ENCODE results near the gene AGAP3.

AGAP3 gene

GRCh38 chr7:151122796-151123157 is 36.5 kb downstream of the AGAP3 start:
- no peak for TF ChIP-seq TAF1 (IDR thresholded peaks at IDR 0.05; ENCODE audit: borderline replicate concordance, insufficient read depth, low read length)

GRCh38 chr7:151123158-151123821 is 37.0 kb downstream of the AGAP3 start:
- TF ChIP-seq REST (IDR thresholded peaks at IDR 0.05; ENCODE audit: insufficient read depth in 1 of 2, low read depth in 2 of 2, low read length in 2 of 2) (no peak), SIN3A (IDR thresholded peaks at IDR 0.05; ENCODE audit: borderline replicate concordance, insufficient read depth, low read length) (no peak), FOXP2 (optimal IDR thresholded peaks at IDR 0.05; ENCODE audit: borderline replicate concordance, extremely low read depth, extremely low read length, insufficient read depth) (no peak), POLR2AphosphoS5 (IDR thresholded peaks at IDR 0.05; ENCODE audit: low read depth, low read length) (no peak), TAF1 (IDR thresholded peaks at IDR 0.05; ENCODE audit: borderline replicate concordance, insufficient read depth, low read length) (no peak)

- no peak for TF ChIP-seq REST (IDR thresholded peaks at IDR 0.05; ENCODE audit: insufficient read depth in 1 of 2, low read depth in 2 of 2, low read length in 2 of 2)
- TF ChIP-seq TAF1 (IDR thresholded peaks at IDR 0.05; ENCODE audit: borderline replicate concordance, insufficient read depth, low read length) = no peak
- TF ChIP-seq POLR2AphosphoS5 (IDR thresholded peaks at IDR 0.05; ENCODE audit: low read depth, low read length) = no peak
- TF ChIP-seq FOXP2 (optimal IDR thresholded peaks at IDR 0.05; ENCODE audit: borderline replicate concordance, extremely low read depth, extremely low read length, insufficient read depth) = no peak
- TF ChIP-seq SIN3A (IDR thresholded peaks at IDR 0.05; ENCODE audit: borderline replicate concordance, insufficient read depth, low read length) = no peak
Measured at GRCh38 chr7:151123822-151124464, 37.7 kb downstream of the AGAP3 start.

GRCh38 chr7:151124481-151124880 is 38.2 kb downstream of the AGAP3 start:
- no peak for TF ChIP-seq FOXP2 (optimal IDR thresholded peaks at IDR 0.05; ENCODE audit: borderline replicate concordance, extremely low read depth, extremely low read length, insufficient read depth)
- TF ChIP-seq REST (IDR thresholded peaks at IDR 0.05; ENCODE audit: insufficient read depth in 1 of 2, low read depth in 2 of 2, low read length in 2 of 2) = no peak
- no peak for TF ChIP-seq SIN3A (IDR thresholded peaks at IDR 0.05; ENCODE audit: borderline replicate concordance, insufficient read depth, low read length)
- no peak for TF ChIP-seq POLR2AphosphoS5 (IDR thresholded peaks at IDR 0.05; ENCODE audit: low read depth, low read length)
- TF ChIP-seq TAF1 (IDR thresholded peaks at IDR 0.05; ENCODE audit: borderline replicate concordance, insufficient read depth, low read length) = no peak

GRCh38 chr7:151124899-151125399 is 38.7 kb downstream of the AGAP3 start:
- TF ChIP-seq SIN3A (IDR thresholded peaks at IDR 0.05; ENCODE audit: borderline replicate concordance, insufficient read depth, low read length) (no peak), REST (IDR thresholded peaks at IDR 0.05; ENCODE audit: insufficient read depth in 1 of 2, low read depth in 2 of 2, low read length in 2 of 2) (no peak)

Data from PFSK-1 (cell line).